ENCODE results near the gene SLC25A13. TPM values are rescaled to one million over a fixed set of nuclear protein-coding genes. Genes with fewer than 3 reads are reported as not detected.

The SLC25A13 gene
- total and polyA plus RNA-seq, 2 of the 4 experiments (the other 2 are of a cell fraction) = 7.4 to 11.7 TPM

DNA sequence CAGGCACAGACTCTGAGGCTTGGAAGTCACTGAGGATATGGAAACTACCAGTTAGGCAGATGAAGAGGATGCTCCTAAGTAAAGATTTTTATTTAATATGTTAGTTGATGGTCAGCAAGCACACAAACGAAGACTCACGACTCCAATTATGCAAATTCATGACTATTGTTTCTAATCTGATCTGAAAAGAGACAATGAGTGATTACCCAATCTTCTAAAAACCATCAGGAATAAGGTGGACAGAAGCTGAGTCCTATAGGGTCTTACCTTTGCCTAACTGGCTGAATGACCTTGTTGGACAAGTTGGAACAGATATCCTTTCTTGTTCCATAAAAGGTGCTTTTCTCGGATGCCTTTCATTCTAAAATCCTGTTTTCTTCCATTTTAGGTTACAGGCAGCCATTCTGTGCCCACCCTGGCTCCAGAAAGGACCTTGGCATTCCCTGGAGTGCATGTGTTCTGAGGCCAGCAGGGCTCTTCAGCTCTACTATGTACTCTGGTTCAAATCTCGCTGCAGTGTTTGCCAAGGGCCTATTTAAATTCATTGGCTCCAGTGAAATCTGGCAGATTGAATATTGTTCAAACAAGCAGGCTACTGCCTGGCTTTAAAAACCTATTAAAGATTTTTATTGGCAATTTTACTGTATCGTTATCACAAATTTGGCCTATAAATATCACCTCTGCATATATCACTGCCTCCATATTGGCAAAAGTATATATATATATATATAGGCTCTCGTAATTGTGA is 77.5 kb downstream of the SLC25A13 start:
- Histone ChIP-seq H4K20me1 (ENCODE audit: insufficient read depth, low read length) (no peaks in the 10 kb centered on the region), H3K23ac (ENCODE audit: low read depth, low read length) (no peak overlapping the region), H3K79me1 (ENCODE audit: low read depth in 1 of 2, low read length in 2 of 2) (peaks cover 4 to 7% of the 10 kb centered on the region in 2 experiments; a peak in 1 of 4 replicates), H3K4ac (ENCODE audit: low read depth, low read length) (no peak overlapping the region), H2AK9ac (replicated peaks; ENCODE audit: low read depth, low read length, poor library complexity) (no peak overlapping the region), H3K9me1 (ENCODE audit: insufficient read depth, low read length) (0 out of 2 replicates have a peak, but pooled peaks cover 3% of the 10 kb centered on the region), H3K27me3 (ENCODE audit: control insufficient read depth, insufficient read depth, low read length) (no peaks in the 10 kb centered on the region), H3K18ac (ENCODE audit: low read depth, low read length) (no peak overlapping the region), H4K8ac (ENCODE audit: low read depth in 2 of 2, low read length in 2 of 2) (no peak overlapping the region), H2BK5ac (ENCODE audit: low read depth, low read length, poor library complexity, severe bottlenecking) (no peak overlapping the region), H3K9me3 (ENCODE audit: control insufficient read depth, insufficient read depth, low read length) (no peaks in the 10 kb centered on the region), H3K9ac (ENCODE audit: low read depth, low read length) (no peak overlapping the region), H3K27ac (ENCODE audit: insufficient read depth, low read length) (no peak overlapping the region), H3K36me3 (ENCODE audit: control insufficient read depth, insufficient read depth, low read length) (no peaks in the 10 kb centered on the region), H3K4me1 (ENCODE audit: control insufficient read depth, insufficient read depth, low read length) (no peaks in the 10 kb centered on the region), H2BK15ac (ENCODE audit: low read depth, low read length) (no peak overlapping the region), H4K91ac (ENCODE audit: insufficient read depth, low read depth, low read length) (no peak overlapping the region), H3K4me2 (ENCODE audit: low read depth, low read length) (no peak overlapping the region), H2AK5ac (ENCODE audit: low read depth, low read length) (no peak overlapping the region), H2AFZ (replicated peaks; ENCODE audit: low read length, poor library complexity) (no peak overlapping the region), H2BK120ac (ENCODE audit: low read depth, low read length) (no peak overlapping the region), H3K56ac (ENCODE audit: extremely low read depth, insufficient read depth, low read length) (no peak overlapping the region), H2BK20ac (ENCODE audit: low read depth, low read length) (no peak overlapping the region), H3K4me3 (ENCODE audit: insufficient read depth, low read depth, low read length) (no peak overlapping the region), H4K5ac (ENCODE audit: low read depth, low read length) (no peak overlapping the region), H3K14ac (replicated peaks; ENCODE audit: low read depth, low read length) (no peak overlapping the region)
- ChIA-PET POLR2A (ENCODE audit: unreplicated experiment) (no interaction called here), CTCF (no interaction called here)
- intact Hi-C loops (cut with micrococcal nuclease) (no loop called here), dilution Hi-C loops (cut with HindIII; ENCODE audit: low sequenced_read_pairs, unreplicated experiment) (no loop called here), in situ Hi-C loops (cut with MboI; ENCODE audit: low sequenced_read_pairs) (no loop called here)
- no CpG with 5 or more reads among the region's 6 CpGs for WGBS, 2 experiments (ENCODE audit: extremely low coverage in 2 of 2, insufficient read length in 1 of 2)
- ATAC-seq (ENCODE audit: low read depth) (no peak), DNase-seq (no peak)
- BruUV-seq (replicated peaks) = no TSS peak
- no peak for TF ChIP-seq RFX5 (IDR thresholded peaks at IDR 0.05; ENCODE audit: low read depth, low read length)
- TF ChIP-seq MXI1 (IDR thresholded peaks at IDR 0.05; ENCODE audit: borderline replicate concordance, low read depth, low read length) = no peak
- TF ChIP-seq, protein P1, sequence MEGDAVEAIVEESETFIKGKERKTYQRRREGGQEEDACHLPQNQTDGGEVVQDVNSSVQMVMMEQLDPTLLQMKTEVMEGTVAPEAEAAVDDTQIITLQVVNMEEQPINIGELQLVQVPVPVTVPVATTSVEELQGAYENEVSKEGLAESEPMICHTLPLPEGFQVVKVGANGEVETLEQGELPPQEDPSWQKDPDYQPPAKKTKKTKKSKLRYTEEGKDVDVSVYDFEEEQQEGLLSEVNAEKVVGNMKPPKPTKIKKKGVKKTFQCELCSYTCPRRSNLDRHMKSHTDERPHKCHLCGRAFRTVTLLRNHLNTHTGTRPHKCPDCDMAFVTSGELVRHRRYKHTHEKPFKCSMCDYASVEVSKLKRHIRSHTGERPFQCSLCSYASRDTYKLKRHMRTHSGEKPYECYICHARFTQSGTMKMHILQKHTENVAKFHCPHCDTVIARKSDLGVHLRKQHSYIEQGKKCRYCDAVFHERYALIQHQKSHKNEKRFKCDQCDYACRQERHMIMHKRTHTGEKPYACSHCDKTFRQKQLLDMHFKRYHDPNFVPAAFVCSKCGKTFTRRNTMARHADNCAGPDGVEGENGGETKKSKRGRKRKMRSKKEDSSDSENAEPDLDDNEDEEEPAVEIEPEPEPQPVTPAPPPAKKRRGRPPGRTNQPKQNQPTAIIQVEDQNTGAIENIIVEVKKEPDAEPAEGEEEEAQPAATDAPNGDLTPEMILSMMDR (conservative IDR thresholded peaks at IDR 0.05; ENCODE audit: low read depth, low read length) = no peak
- TF ChIP-seq POLR2A (IDR thresholded peaks at IDR 0.05; ENCODE audit: low read depth, low read length) = no peak
- TF ChIP-seq, protein P2, sequence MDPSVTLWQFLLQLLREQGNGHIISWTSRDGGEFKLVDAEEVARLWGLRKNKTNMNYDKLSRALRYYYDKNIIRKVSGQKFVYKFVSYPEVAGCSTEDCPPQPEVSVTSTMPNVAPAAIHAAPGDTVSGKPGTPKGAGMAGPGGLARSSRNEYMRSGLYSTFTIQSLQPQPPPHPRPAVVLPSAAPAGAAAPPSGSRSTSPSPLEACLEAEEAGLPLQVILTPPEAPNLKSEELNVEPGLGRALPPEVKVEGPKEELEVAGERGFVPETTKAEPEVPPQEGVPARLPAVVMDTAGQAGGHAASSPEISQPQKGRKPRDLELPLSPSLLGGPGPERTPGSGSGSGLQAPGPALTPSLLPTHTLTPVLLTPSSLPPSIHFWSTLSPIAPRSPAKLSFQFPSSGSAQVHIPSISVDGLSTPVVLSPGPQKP (IDR thresholded peaks at IDR 0.05; ENCODE audit: borderline replicate concordance, low read depth, low read length) = no peak

All from IMR-90 (cell line).